Measurements from ENCODE around the gene TMEM250. TPM values are rescaled to one million over a fixed set of nuclear protein-coding genes. Genes with fewer than 3 reads are reported as not detected.

Gene TMEM250
- total and polyA plus RNA-seq, 2 donors from 2014 or later: 22.2 to 33.1 TPM

DNA sequence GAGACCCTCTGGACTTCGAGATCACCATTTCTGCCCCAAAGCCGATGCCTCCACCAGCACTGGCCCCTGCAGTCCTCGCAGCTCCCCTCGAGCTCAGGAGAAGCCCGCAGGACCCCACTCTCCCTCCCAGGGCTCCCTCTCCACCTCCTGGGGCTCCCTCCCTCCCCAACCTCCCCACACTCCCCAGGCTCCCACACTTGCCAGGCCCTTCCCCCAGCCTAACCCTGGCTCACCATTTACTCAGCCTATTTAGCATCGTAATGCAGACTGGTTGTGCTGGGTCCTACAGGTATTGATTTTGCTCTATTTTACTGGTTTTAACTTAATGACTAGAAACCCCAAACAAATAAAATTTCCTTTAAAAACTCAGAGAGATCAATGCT lies 23.7 kb upstream of the TMEM250 start:
- DNase-seq (no peak), FAIRE-seq (no peak)
- intact Hi-C loops (cut with DNase I): no loop called here
- Histone ChIP-seq H3K27me3 (ENCODE audit: control insufficient read depth, insufficient read depth, low read length) (no peaks in the 10 kb centered on the region), H3K4me3 (ENCODE audit: low read length in 3 of 3) (no peak overlapping the region), H3K27ac (ENCODE audit: low read depth in 2 of 2, low read length in 2 of 2) (no peak overlapping the region), H3K9ac (ENCODE audit: low read length in 3 of 3) (no peak overlapping the region), H3K4me1 (ENCODE audit: control insufficient read depth in 2 of 3, insufficient read depth in 2 of 3, low read depth in 1 of 3, low read length in 3 of 3) (no peaks in the 10 kb centered on the region), H3K36me3 (ENCODE audit: control insufficient read depth in 2 of 3, insufficient read depth in 3 of 3, low read length in 3 of 3) (no peaks in the 10 kb centered on the region), H3K9me3 (ENCODE audit: control insufficient read depth in 2 of 3, insufficient read depth in 1 of 3, low read length in 3 of 3) (no peaks in the 10 kb centered on the region)
- no peak for TF ChIP-seq CTCF (IDR thresholded peaks at IDR 0.05; ENCODE audit: borderline replicate concordance, extremely low read depth, insufficient read depth)

- TF ChIP-seq CTCF (IDR thresholded peaks at IDR 0.05; ENCODE audit: borderline replicate concordance, extremely low read depth, insufficient read depth): no peak
- intact Hi-C loops (cut with DNase I): no loop called here
- Histone ChIP-seq H3K27ac (ENCODE audit: low read depth in 2 of 2, low read length in 2 of 2) (no peak overlapping the region), H3K27me3 (ENCODE audit: control insufficient read depth, insufficient read depth, low read length) (no peaks in the 10 kb centered on the region), H3K4me3 (ENCODE audit: low read length in 3 of 3) (no peak overlapping the region), H3K4me1 (ENCODE audit: control insufficient read depth in 2 of 3, insufficient read depth in 2 of 3, low read depth in 1 of 3, low read length in 3 of 3) (no peaks in the 10 kb centered on the region), H3K36me3 (ENCODE audit: control insufficient read depth in 2 of 3, insufficient read depth in 3 of 3, low read length in 3 of 3) (no peaks in the 10 kb centered on the region), H3K9me3 (ENCODE audit: control insufficient read depth in 2 of 3, insufficient read depth in 1 of 3, low read length in 3 of 3) (no peaks in the 10 kb centered on the region), H3K9ac (ENCODE audit: low read length in 3 of 3) (no peak overlapping the region)
- FAIRE-seq (no peak), DNase-seq (peak in 1 of 5 donors; percentile 74)
These were observed 23.2 kb upstream of the TMEM250 start for GRCh38 chr9:136141682-136142413.

GRCh38 chr9:136140966-136141365 lies 22.3 kb upstream of the TMEM250 start:
- no peaks in the 10 kb centered on the region for H3K36me3 ChIP-seq (ENCODE audit: control insufficient read depth in 2 of 3, insufficient read depth in 3 of 3, low read length in 3 of 3)
- FAIRE-seq: no peak

More at GRCh38 chr9:136140966-136141365, 22.3 kb upstream of the TMEM250 start:
- Histone ChIP-seq H3K27ac (ENCODE audit: low read depth in 2 of 2, low read length in 2 of 2) (no peak overlapping the region), H3K4me3 (ENCODE audit: low read length in 3 of 3) (no peak overlapping the region), H3K9ac (ENCODE audit: low read length in 3 of 3) (no peak overlapping the region), H3K4me1 (ENCODE audit: control insufficient read depth in 2 of 3, insufficient read depth in 2 of 3, low read depth in 1 of 3, low read length in 3 of 3) (no peaks in the 10 kb centered on the region), H3K9me3 (ENCODE audit: control insufficient read depth in 2 of 3, insufficient read depth in 1 of 3, low read length in 3 of 3) (no peaks in the 10 kb centered on the region), H3K27me3 (ENCODE audit: control insufficient read depth, insufficient read depth, low read length) (no peaks in the 10 kb centered on the region)
- TF ChIP-seq CTCF (IDR thresholded peaks at IDR 0.05; ENCODE audit: borderline replicate concordance, extremely low read depth, insufficient read depth): no peak
- DNase-seq: peak in 2 of 5 donors; percentile 40 to 60
- intact Hi-C loops (cut with DNase I): no loop called here
